Progenitor cell of endocrine pancreas (in vitro differentiated cells): ENCODE data around the gene DARS1. TPM values are rescaled to one million over a fixed set of nuclear protein-coding genes. Genes with fewer than 3 reads are reported as not detected.
A peak's percentile ranks its signal among the peaks of the same experiment; 100 is the strongest.

ENCODE experiments used
- DNase-seq: peaks from one replicate; pipeline ENCODE4 v3.0.0; 2021; ENCODE audit warnings: low spot score; ENCODE audit not compliant: unreplicated experiment
- H3K27ac Mint-ChIP-seq: 2 replicates; pipeline ENCODE4 v1.8.0; 2021; ENCODE audit warnings: mild to moderate bottlenecking, moderate library complexity, mixed read lengths
- H3K27me3 Mint-ChIP-seq: 2 replicates; pipeline ENCODE4 v1.8.0; 2021; ENCODE audit warnings: mixed read lengths
- H3K36me3 Mint-ChIP-seq: 2 replicates; pipeline ENCODE4 v1.8.0; 2022; ENCODE audit warnings: mixed read lengths; ENCODE audit not compliant: insufficient read depth
- H3K4me1 Mint-ChIP-seq: 2 replicates; pipeline ENCODE4 v1.8.0; 2021; ENCODE audit warnings: low read depth, mixed read lengths
- H3K4me3 Mint-ChIP-seq: 2 replicates; pipeline ENCODE4 v1.8.0; 2021; ENCODE audit warnings: low read depth, mild to moderate bottlenecking, moderate library complexity, mixed read lengths
- H3K9me3 Mint-ChIP-seq: 2 replicates; pipeline ENCODE4 v1.8.0; 2021; ENCODE audit warnings: low read depth, mixed read lengths
- CTCF ChIP-seq: fragments of 200-600 bp; sonication (generic); IDR thresholded peaks from one replicate; pipeline ENCODE4 v1.5.0; 2021; ENCODE audit warnings: antibody characterized with exemption, mild to moderate bottlenecking; ENCODE audit not compliant: unreplicated experiment
- total RNA-seq: library from RNA; stranded (reverse); gene quantifications from 2 replicates; pipeline ENCODE4 v1.2.1, GENCODE V29; 2021

The DARS1 gene
- total RNA-seq, 1 donor from 2014 or later = 69.7 TPM

- Mint-ChIP-seq H3K9me3 (no peaks in the 10 kb centered on the region), H3K27me3 (no peaks in the 10 kb centered on the region), H3K4me3 (no peak overlapping the region), H3K36me3 (peaks cover 2% of the 10 kb centered on the region), H3K27ac (no peak overlapping the region), H3K4me1 (no peaks in the 10 kb centered on the region)
- no peak for DNase-seq
- no peak for TF ChIP-seq CTCF
These were observed 14.5 kb upstream of the DARS1 start for GRCh38 chr2:135999899-136000298.

DNA sequence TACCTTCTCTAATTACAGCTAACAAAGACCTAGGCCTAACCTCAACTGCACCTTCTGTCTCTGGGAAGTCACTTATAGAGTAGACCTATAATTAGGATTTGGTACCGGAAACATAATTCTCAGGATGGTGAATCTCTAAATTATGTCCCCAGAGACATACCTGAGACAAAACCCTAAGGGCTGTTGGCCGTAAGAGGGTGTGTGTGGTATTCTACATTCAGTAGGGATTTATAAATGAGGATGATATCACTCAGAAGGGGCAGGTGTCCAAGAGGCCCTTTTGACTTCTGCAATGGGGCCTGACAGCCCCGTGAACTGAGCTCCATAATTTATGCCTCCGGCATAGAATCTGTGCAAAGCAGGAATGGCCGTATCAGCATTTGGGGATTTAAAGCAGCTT lies 13.5 kb upstream of the DARS1 start:
- Mint-ChIP-seq H3K27me3 (no peaks in the 10 kb centered on the region), H3K4me3 (no peak overlapping the region), H3K36me3 (peaks cover 2% of the 10 kb centered on the region), H3K27ac (no peak overlapping the region), H3K4me1 (no peaks in the 10 kb centered on the region), H3K9me3 (no peaks in the 10 kb centered on the region)
- DNase-seq = no peak
- TF ChIP-seq CTCF = no peak

DNA sequence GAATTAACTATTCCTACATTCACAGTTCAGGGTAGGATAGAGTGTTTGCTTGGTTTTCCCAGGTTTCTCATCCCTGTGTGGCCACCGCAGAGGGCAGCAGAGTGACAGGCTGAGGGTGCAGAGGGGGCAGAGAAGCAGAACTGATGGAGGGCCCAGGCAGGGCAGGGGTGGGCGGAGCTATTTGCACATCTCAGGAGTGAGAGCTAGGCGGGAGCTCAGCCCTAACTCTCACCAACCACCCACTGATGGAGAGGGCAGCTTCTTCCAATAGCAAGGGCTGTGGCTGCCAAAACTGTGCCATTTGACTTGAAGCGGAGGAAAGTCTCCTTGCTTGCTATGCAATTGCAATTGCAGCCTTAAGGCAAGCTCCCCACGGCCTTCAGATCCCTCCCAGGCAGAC lies 12.0 kb upstream of the DARS1 start:
- Mint-ChIP-seq H3K9me3 (no peaks in the 10 kb centered on the region), H3K36me3 (no peaks in the 10 kb centered on the region), H3K27ac (no peak overlapping the region), H3K27me3 (no peaks in the 10 kb centered on the region), H3K4me3 (no peak overlapping the region), H3K4me1 (no peaks in the 10 kb centered on the region)
- peak; percentile 45 for TF ChIP-seq CTCF
- peak; percentile 25 for DNase-seq

- Mint-ChIP-seq H3K36me3 (no peaks in the 10 kb centered on the region), H3K4me3 (no peak overlapping the region), H3K9me3 (no peaks in the 10 kb centered on the region), H3K4me1 (no peaks in the 10 kb centered on the region), H3K27ac (no peak overlapping the region), H3K27me3 (no peaks in the 10 kb centered on the region)
- DNase-seq = no peak
- TF ChIP-seq CTCF = no peak
These were observed 10.9 kb upstream of the DARS1 start for GRCh38 chr2:135996304-135996703.

GRCh38 chr2:135994281-135994680 lies 8.9 kb upstream of the DARS1 start:
- no peak for TF ChIP-seq CTCF
- Mint-ChIP-seq H3K36me3 (no peaks in the 10 kb centered on the region), H3K4me1 (no peaks in the 10 kb centered on the region), H3K27ac (no peak overlapping the region), H3K9me3 (no peaks in the 10 kb centered on the region), H3K4me3 (no peak overlapping the region), H3K27me3 (no peaks in the 10 kb centered on the region)
- no peak for DNase-seq

- no peak for DNase-seq
- no peak for TF ChIP-seq CTCF
- Mint-ChIP-seq H3K4me1 (no peaks in the 10 kb centered on the region), H3K27ac (no peak overlapping the region), H3K9me3 (no peaks in the 10 kb centered on the region), H3K36me3 (no peaks in the 10 kb centered on the region), H3K27me3 (no peaks in the 10 kb centered on the region), H3K4me3 (no peak overlapping the region)
These were observed 8.0 kb upstream of the DARS1 start for GRCh38 chr2:135993421-135993820.
